Measurements from ENCODE around the gene AOX1. TPM values are rescaled to one million over a fixed set of nuclear protein-coding genes. Genes with fewer than 3 reads are reported as not detected.
"Not testable (repeated sequence)": the region's sequence is repeated elsewhere in the genome, so short reads cannot be mapped to it uniquely, and the experiment has no call there.

Gene AOX1
- total and polyA plus RNA-seq, 2 of the 8 experiments (the other 6 are each of a cell fraction or from before 2014, with no cell fraction given), result 5.6 to 8.3 TPM

GRCh38 chr2:200566596-200566995 is 19.2 kb upstream of the AOX1 start:
- H4K20me1 ChIP-seq (replicated peaks in 1 of 2; ENCODE audit: control insufficient read depth in 1 of 2, insufficient read depth in 2 of 2, low read length in 2 of 2); H2BK120ac ChIP-seq (replicated peaks; ENCODE audit: low read depth, low read length); H2AK5ac ChIP-seq (ENCODE audit: low read depth, low read length); H3K79me1 ChIP-seq (ENCODE audit: low read depth, low read length); H3K9ac ChIP-seq (replicated peaks in 1 of 4; ENCODE audit: extremely low read depth in 1 of 4, low read depth in 3 of 4, low read length in 3 of 4); H3K4me1 ChIP-seq (replicated peaks in 1 of 4; ENCODE audit: control insufficient read depth in 3 of 4, insufficient read depth in 4 of 4, low read length in 3 of 4); H3K36me3 ChIP-seq (ENCODE audit: control insufficient read depth in 2 of 4, insufficient read depth in 4 of 4, low read length in 3 of 4); H3K79me2 ChIP-seq (ENCODE audit: control insufficient read depth in 1 of 2, insufficient read depth in 2 of 2, low read length in 2 of 2); H3K56ac ChIP-seq (replicated peaks; ENCODE audit: insufficient read length, low read depth, low read length); POLR2A ChIA-PET (ENCODE audit: partially characterized antibody); H3K4me3 ChIP-seq (ENCODE audit: extremely low read depth in 1 of 4, insufficient read depth in 2 of 4, low read depth in 3 of 4, low read length in 4 of 4); H4K91ac ChIP-seq (replicated peaks; ENCODE audit: insufficient read length, low read length); H3K18ac ChIP-seq (ENCODE audit: extremely low read depth, low read length); H4K8ac ChIP-seq (ENCODE audit: extremely low read depth, insufficient read depth, low read length); H2BK12ac ChIP-seq (ENCODE audit: low read depth, low read length); H3K23ac ChIP-seq (ENCODE audit: insufficient read length); H4K5ac ChIP-seq (ENCODE audit: insufficient read length, low read depth, low read length); DNase-seq (ENCODE audit: low read depth in 1 of 2, low spot score in 2 of 2); H3K4me2 ChIP-seq (ENCODE audit: insufficient read depth in 1 of 2, low read depth in 2 of 2, low read length in 2 of 2); H2BK20ac ChIP-seq (ENCODE audit: low read length); H3K27ac ChIP-seq (ENCODE audit: low read depth, low read length); H2AFZ ChIP-seq (ENCODE audit: low read length); H3K23me2 ChIP-seq (ENCODE audit: low read depth, low read length); H3K4ac ChIP-seq (replicated peaks; ENCODE audit: insufficient read length, low read depth, low read length); H2BK15ac ChIP-seq (ENCODE audit: low read length); H3K14ac ChIP-seq (ENCODE audit: insufficient read length); H3K27me3 ChIP-seq (replicated peaks in 1 of 4; ENCODE audit: control insufficient read depth in 3 of 4, extremely low read depth in 1 of 4, insufficient read depth in 3 of 4, low read length in 3 of 4); H2BK5ac ChIP-seq (ENCODE audit: low read depth, low read length); H3K9me3 ChIP-seq (ENCODE audit: insufficient read depth in 2 of 2, low read depth in 1 of 2, low read length in 1 of 2); FAIRE-seq: not testable (repeated sequence)
- 90% methylated on average over 12 of the region's 12 CpGs; no CpG with 5 or more reads in 1 of the 2 experiments for WGBS, 2 experiments (ENCODE audit: extremely low coverage in 1 of 2, insufficient coverage in 1 of 2, insufficient read length in 1 of 2, insufficient replicate concordance in 2 of 2, low coverage in 1 of 2, low lambda C conversion rate in 2 of 2, missing lambda C conversion rate in 1 of 2)
- CTCF ChIA-PET (ENCODE audit: partially characterized antibody), result interaction anchor here (0.8 kb wide), 1 partner anchor 12 kb away, joined by 3 read pairs; no protein-coding TSS in a partner anchor
